ENCODE measurements around the gene NME4.

DNA sequence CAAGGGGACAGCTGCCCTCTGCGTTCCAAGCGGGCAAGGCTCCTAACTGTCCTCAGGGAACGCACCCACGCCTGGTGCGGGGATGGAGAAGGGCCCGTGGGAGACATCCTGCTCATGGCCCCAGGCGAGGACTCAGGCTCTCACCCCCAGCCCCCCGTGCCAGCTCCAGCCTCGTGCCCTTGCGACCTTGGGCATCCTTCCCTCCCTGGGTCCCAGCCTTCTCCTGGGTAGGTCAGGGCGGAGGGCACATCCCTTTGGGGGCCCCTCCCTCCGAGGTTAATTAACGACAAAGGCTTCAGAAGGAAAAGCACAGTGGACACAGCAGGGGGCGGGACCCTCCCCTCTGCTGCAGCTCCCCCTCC, 18.2 kb upstream of the NME4 start:
- no peak for TF ChIP-seq FOSL1 (IDR thresholded peaks at IDR 0.05; ENCODE audit: low read depth)
- TF ChIP-seq ELF1 (IDR thresholded peaks at IDR 0.05; ENCODE audit: borderline replicate concordance, low read depth): no peak
- TF ChIP-seq, protein P1, sequence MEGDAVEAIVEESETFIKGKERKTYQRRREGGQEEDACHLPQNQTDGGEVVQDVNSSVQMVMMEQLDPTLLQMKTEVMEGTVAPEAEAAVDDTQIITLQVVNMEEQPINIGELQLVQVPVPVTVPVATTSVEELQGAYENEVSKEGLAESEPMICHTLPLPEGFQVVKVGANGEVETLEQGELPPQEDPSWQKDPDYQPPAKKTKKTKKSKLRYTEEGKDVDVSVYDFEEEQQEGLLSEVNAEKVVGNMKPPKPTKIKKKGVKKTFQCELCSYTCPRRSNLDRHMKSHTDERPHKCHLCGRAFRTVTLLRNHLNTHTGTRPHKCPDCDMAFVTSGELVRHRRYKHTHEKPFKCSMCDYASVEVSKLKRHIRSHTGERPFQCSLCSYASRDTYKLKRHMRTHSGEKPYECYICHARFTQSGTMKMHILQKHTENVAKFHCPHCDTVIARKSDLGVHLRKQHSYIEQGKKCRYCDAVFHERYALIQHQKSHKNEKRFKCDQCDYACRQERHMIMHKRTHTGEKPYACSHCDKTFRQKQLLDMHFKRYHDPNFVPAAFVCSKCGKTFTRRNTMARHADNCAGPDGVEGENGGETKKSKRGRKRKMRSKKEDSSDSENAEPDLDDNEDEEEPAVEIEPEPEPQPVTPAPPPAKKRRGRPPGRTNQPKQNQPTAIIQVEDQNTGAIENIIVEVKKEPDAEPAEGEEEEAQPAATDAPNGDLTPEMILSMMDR (IDR thresholded peaks at IDR 0.05 in 2 of 3, conservative IDR thresholded peaks at IDR 0.05 in 1 of 3; ENCODE audit: borderline replicate concordance in 1 of 3, insufficient read depth in 1 of 3, low read depth in 2 of 3, low read length in 2 of 3): no peak
- TF ChIP-seq, protein P2, sequence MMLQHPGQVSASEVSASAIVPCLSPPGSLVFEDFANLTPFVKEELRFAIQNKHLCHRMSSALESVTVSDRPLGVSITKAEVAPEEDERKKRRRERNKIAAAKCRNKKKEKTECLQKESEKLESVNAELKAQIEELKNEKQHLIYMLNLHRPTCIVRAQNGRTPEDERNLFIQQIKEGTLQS (IDR thresholded peaks at IDR 0.05): no peak
- no peak for TF ChIP-seq CBX3 (IDR thresholded peaks at IDR 0.05; ENCODE audit: low read depth)
- no peak for TF ChIP-seq POLR2A (IDR thresholded peaks at IDR 0.05; ENCODE audit: borderline replicate concordance, extremely low read depth, insufficient read depth, insufficient read length)
- TF ChIP-seq, protein P3, sequence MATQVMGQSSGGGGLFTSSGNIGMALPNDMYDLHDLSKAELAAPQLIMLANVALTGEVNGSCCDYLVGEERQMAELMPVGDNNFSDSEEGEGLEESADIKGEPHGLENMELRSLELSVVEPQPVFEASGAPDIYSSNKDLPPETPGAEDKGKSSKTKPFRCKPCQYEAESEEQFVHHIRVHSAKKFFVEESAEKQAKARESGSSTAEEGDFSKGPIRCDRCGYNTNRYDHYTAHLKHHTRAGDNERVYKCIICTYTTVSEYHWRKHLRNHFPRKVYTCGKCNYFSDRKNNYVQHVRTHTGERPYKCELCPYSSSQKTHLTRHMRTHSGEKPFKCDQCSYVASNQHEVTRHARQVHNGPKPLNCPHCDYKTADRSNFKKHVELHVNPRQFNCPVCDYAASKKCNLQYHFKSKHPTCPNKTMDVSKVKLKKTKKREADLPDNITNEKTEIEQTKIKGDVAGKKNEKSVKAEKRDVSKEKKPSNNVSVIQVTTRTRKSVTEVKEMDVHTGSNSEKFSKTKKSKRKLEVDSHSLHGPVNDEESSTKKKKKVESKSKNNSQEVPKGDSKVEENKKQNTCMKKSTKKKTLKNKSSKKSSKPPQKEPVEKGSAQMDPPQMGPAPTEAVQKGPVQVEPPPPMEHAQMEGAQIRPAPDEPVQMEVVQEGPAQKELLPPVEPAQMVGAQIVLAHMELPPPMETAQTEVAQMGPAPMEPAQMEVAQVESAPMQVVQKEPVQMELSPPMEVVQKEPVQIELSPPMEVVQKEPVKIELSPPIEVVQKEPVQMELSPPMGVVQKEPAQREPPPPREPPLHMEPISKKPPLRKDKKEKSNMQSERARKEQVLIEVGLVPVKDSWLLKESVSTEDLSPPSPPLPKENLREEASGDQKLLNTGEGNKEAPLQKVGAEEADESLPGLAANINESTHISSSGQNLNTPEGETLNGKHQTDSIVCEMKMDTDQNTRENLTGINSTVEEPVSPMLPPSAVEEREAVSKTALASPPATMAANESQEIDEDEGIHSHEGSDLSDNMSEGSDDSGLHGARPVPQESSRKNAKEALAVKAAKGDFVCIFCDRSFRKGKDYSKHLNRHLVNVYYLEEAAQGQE (IDR thresholded peaks at IDR 0.05; ENCODE audit: low read depth): no peak
- TF ChIP-seq YY1 (IDR thresholded peaks at IDR 0.05; ENCODE audit: extremely low read depth, insufficient replicate concordance, low read depth, low read length): no peak
- TF ChIP-seq EZH2 (IDR thresholded peaks at IDR 0.05): no peak
- TF ChIP-seq POLR2AphosphoS5 (IDR thresholded peaks at IDR 0.05; ENCODE audit: low read depth, low read length): no peak

Measured in HCT116 (cell line).